A172 (cell line): ENCODE results near the gene PROKR2. TPM values are rescaled to one million over a fixed set of nuclear protein-coding genes. Genes with fewer than 3 reads are reported as not detected.

Experiments
- DNase-seq: peaks from one replicate; pipeline ENCODE4 v3.0.0-alpha.2; 2015; ENCODE audit warnings: low spot score
- total RNA-seq: library from RNA; depleted of rRNA; stranded (reverse); fragments of >200 nt; shearing (Covaris generic); gene quantifications from 2 replicates; pipeline ENCODE4 v1.2.3, GENCODE V29; 2014; rRNA removed

PROKR2 gene
- total RNA-seq, 1 experiment from 2014 or later, result not detected

GRCh38 chr20:5282561-5282960 lies 34.2 kb downstream of the PROKR2 start:
- DNase-seq, result no peak

GRCh38 chr20:5279661-5280060 lies 37.1 kb downstream of the PROKR2 start:
- no peak for DNase-seq

GRCh38 chr20:5272268-5272667 lies 44.5 kb downstream of the PROKR2 start:
- no peak for DNase-seq

GRCh38 chr20:5270603-5271002 lies 46.2 kb downstream of the PROKR2 start:
- no peak for DNase-seq

- DNase-seq, result no peak
These were observed 48.3 kb downstream of the PROKR2 start for GRCh38 chr20:5268449-5268848.

GRCh38 chr20:5267092-5267491 lies 49.7 kb downstream of the PROKR2 start:
- DNase-seq, result no peak

Other genes with a start within 250 kb of the PROKR2 start
- gene TMEM230, start 203.9 kb downstream of the PROKR2 start, total RNA-seq, result 129 and 146 TPM in 2 replicates
- 524 and 529 TPM in 2 replicates for gene PCNA, start 197.0 kb downstream of the PROKR2 start, total RNA-seq
- 21.9 and 35.8 TPM in 2 replicates for gene CDS2, start 189.9 kb downstream of the PROKR2 start, total RNA-seq